ENCODE results near the gene MEPCE.

DNA sequence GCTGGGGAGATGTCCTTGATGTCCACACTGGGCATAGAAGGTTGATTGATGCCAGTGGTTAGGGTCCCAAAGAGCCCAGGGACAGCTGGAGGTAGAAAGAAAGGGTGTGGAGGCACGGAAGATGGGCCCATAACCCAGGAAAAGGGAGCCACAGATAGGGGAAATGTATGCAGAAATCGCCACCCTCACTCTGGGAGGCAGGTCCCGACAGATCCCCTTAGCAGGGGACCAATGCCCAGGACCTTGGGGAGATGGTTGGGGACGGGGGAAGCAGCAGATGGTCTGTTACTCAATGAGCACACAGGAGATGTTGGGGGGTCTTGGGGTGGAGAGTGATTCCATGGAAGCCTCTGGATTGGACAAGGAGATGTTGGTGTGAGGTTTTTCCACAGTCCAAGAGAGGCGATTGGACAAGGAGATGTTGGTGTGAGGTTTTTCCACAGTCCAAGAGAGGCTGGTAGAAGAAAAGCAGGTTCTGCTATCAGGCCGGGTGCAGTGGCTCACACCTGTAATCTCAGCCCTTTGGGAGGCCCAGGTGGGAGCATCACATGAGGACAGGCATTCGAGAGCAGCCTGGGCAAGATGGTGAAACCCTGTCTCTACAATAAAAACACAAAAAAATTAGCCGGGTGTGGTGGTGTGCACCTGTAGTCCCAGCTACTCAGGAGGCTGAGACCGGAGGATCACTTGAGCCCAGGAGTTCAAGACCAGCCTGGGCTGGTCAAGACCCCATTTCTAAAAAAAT, 13.6 kb downstream of the MEPCE start:
- TF ChIP-seq CTCF (IDR thresholded peaks at IDR 0.05) (no peak), POLR2A (IDR thresholded peaks at IDR 0.05) (no peak)
